WI38 (cell line): ENCODE data around the gene STK17B.
"Not testable (repeated sequence)": the region's sequence is repeated elsewhere in the genome, so short reads cannot be mapped to it uniquely, and the experiment has no call there.

ENCODE experiments used
- H3K4me3 ChIP-seq: 2 replicates; pipeline ENCODE4 v1.5.1; 2011; ENCODE audit warnings: low read depth, mild to moderate bottlenecking, control low read depth, low read length
- TF ChIP-seq, protein P1 (sequence below): IDR thresholded peaks from 2 replicates; pipeline ENCODE4 v1.5.1; 2012; ENCODE audit warnings: low read depth, mild to moderate bottlenecking, control low read depth, low read length

Gene STK17B

DNA sequence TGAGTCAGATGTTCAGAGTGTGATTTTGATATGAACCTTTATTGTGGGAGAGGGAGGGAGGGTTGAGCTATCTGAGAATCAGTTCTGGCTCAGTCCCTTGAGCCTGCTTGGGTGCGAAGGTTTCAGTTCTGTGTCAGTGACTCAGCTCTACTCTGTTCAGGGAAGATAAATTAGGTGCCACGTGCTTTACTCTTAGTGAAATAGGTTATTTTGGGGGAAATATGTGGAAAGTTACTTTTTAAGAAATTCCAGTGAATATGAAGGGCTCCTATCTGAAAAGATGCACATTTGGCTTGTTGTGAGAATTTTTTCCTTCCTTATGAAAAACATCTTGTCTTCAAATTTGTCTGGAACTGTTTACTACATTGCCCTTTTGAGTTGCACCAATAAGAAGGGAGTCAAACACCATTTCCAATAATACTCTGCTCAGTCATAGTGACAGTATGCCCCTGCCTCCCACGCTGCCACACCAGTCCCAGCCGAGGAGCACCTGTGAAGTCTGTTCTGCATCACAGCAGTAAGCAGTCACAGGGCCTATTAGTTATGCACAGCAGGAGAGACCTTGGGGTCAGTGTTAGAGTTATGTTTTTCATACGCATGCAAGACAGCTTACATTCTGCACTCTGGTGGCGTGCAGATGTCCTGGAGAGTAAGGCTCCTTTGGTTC is 69.9 kb downstream of the STK17B start:
- TF ChIP-seq, protein P1, sequence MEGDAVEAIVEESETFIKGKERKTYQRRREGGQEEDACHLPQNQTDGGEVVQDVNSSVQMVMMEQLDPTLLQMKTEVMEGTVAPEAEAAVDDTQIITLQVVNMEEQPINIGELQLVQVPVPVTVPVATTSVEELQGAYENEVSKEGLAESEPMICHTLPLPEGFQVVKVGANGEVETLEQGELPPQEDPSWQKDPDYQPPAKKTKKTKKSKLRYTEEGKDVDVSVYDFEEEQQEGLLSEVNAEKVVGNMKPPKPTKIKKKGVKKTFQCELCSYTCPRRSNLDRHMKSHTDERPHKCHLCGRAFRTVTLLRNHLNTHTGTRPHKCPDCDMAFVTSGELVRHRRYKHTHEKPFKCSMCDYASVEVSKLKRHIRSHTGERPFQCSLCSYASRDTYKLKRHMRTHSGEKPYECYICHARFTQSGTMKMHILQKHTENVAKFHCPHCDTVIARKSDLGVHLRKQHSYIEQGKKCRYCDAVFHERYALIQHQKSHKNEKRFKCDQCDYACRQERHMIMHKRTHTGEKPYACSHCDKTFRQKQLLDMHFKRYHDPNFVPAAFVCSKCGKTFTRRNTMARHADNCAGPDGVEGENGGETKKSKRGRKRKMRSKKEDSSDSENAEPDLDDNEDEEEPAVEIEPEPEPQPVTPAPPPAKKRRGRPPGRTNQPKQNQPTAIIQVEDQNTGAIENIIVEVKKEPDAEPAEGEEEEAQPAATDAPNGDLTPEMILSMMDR: no peak

DNA sequence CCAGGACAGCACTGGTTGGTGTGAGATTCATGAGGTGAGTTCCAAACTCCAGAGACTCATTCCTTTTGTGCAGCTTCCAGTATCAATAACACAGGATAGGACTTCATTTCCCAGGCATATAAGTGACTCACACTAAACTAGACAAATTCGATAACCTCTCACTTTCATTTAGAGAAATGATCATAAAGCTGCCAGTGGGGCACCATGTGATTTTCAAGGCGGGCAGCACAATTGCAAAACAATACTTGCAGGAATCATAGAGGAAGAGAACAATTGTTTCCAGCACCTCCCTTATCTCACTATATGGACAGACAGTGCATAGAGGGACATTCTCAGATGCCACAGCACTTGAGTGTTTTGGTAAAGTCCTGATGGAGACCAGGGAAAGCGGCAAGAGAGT is 71.5 kb downstream of the STK17B start:
- H3K4me3 ChIP-seq: no peak overlapping the region
- TF ChIP-seq, protein P1: no peak

More for the DNA sequence above, 69.9 kb downstream of the STK17B start:
- H3K4me3 ChIP-seq: no peak overlapping the region

DNA sequence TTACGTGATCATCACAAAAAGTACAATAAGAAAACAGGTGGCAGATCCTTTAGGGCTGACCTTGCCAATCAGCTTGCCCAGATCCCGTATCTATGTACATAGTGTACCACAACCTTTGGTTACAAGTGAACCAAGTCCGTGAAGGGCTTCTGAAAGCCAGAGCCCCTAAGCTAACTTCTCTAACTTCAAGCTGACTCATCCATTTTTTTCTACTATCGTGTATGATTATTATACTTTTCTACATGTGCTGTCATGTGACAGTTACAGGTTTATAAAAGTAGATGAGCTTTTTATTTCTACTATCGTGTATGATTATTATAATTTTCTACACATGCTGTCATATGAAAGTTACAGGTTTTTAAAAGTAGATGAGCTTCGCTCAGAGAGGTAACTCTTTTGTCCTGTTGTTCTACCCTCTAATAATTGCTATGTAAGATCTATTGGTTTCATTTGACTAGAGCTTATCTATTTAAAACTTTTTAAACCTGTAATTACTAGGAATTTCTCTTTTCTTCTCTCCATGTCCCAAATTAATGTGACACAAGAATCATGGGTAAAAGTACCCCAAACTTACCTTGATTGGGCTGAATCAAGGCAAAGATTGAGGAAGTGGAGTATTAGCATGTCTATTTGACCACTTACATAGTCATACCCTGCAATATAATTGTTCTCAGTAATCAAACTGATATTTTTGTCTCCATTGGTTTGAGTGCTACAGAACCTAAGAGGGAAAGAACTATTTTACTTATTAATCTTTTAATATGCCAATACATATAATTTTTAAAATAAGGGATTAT is 73.3 kb downstream of the STK17B start:
- no peak overlapping the region for H3K4me3 ChIP-seq
- TF ChIP-seq, protein P1: no peak

DNA sequence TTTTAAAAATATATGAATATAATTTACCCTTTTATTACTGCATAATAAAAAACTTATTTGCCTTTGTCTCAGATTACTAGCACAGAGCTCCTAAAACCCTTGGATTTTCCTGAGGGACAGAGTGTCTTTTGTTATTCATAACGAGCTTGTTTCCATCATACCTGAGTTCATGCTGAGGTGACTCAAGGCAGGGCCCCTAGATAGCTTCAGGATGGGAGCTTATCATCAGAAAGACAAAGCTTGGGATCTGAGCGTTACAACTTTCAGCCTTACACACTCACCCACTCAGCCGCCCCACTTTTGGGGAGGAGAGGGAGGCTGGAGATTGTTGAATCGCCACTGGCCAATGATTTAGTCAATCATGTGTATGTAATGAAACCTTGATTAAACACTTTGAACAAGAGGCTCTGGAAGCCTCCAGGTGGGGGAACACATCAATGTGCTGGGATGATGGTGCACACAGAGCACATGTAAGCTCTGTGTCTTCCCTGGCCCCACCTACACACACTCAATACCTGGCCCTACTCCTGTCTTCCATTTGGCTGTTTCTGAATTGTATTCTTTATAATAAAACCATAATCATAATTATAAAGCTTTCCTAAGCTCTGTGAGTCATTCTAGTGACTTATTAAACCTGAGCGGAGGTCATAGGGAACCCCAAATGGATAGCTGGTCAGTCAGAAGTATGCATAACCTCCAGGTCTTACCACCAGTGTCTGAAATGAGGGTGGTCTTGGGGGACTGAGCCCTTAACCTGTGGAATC is 74.2 kb downstream of the STK17B start:
- TF ChIP-seq, protein P1: no peak
- H3K4me3 ChIP-seq: no peak overlapping the region

DNA sequence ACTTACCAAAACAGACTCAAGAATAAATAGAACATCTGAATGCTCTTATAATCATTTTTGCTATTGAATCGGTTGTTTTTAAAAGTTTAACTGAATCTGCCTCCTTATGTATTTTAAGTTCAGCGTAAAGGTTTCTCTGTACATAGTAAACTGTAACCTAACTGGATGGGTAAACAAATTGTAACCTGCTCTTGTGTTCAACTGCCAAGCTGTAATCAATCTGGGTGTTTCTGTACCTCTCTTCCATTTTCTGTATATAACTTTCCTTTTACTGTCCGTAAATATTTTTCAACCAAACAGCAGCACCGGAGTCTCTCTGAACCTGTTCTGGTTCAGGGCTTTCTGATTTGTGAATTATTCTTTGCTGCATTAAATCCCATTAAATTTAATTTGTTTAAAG is 75.1 kb downstream of the STK17B start:
- TF ChIP-seq, protein P1: no peak

DNA sequence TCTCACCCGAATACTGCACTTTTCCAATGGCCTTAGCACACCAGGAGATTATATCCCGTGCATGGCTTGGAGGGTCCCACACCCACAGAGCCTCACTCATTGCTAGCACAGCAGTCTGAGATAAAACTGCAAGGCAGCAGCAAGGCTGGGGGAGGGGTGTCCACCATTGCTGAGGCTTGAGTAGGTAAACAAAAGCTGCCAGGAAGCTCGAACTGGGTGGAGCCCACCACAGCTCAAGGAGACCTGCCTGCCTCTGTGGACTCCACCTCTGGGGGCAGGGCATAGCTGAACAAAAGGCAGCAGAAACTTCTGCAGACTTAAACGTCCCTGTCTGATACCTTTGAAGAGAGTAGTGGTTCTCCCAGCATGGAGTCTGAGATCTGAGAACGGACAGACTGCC is 81.9 kb downstream of the STK17B start:
- H3K4me3 ChIP-seq: not testable (repeated sequence)

More for the DNA sequence above, 75.1 kb downstream of the STK17B start:
- no peak overlapping the region for H3K4me3 ChIP-seq

DNA sequence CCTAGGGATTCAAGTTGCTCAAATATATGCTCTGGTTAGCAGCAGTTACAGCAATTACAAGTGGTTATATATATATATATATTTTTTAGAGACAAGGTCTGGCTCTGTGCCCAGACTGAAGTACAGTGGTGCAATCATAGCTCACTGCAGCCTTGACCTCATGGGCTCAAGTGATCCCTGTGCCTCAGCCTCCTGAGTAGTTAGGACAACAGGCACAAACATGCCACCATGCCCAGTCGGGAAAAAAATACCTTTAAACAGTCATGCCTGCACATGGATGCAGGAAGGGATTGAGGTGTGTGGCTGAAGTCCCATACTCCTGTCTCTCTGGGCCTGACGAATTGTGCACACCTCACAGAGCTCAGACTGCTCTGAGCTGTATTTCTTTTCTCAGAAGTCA is 83.2 kb downstream of the STK17B start:
- TF ChIP-seq, protein P1: no peak
- H3K4me3 ChIP-seq: no peak overlapping the region
